ENCODE data around the gene ALDH8A1.

ALDH8A1 gene

GRCh38 chr6:134949927-134950326 lies at the start of gene ALDH8A1:
ALDH8A1 (minus strand) TSS chr6:134950101; CDS start chr6:134950053, 48 bp downstream.
- DNase-seq (ENCODE audit: low read depth in 2 of 2), result no peak

- no peak for DNase-seq (ENCODE audit: low read depth in 2 of 2)
Measured at GRCh38 chr6:134999107-134999506, 49.2 kb upstream of the ALDH8A1 start.

GRCh38 chr6:134997133-134997995 lies 47.5 kb upstream of the ALDH8A1 start:
- no peak for DNase-seq (ENCODE audit: low read depth in 2 of 2)

- no peak for DNase-seq (ENCODE audit: low read depth in 2 of 2)
Measured at GRCh38 chr6:134995536-134995935, 45.6 kb upstream of the ALDH8A1 start.

GRCh38 chr6:134994431-134994830 lies 44.5 kb upstream of the ALDH8A1 start:
- no peak for DNase-seq (ENCODE audit: low read depth in 2 of 2)

- DNase-seq (ENCODE audit: low read depth in 2 of 2), result no peak
Measured at GRCh38 chr6:134992155-134992554, 42.3 kb upstream of the ALDH8A1 start.

- no peak for DNase-seq (ENCODE audit: low read depth in 2 of 2)
Measured at GRCh38 chr6:134990262-134990661, 40.4 kb upstream of the ALDH8A1 start.

GRCh38 chr6:134984821-134985220 lies 34.9 kb upstream of the ALDH8A1 start:
- DNase-seq (ENCODE audit: low read depth in 2 of 2), result no peak

GRCh38 chr6:134983823-134984222 lies 33.9 kb upstream of the ALDH8A1 start:
- DNase-seq (ENCODE audit: low read depth in 2 of 2), result no peak

- DNase-seq (ENCODE audit: low read depth in 2 of 2), result no peak
Measured at GRCh38 chr6:134982161-134982560, 32.3 kb upstream of the ALDH8A1 start.

GRCh38 chr6:134980846-134981245 lies 30.9 kb upstream of the ALDH8A1 start:
- no peak for DNase-seq (ENCODE audit: low read depth in 2 of 2)

- peak; percentile 21 to 41 for DNase-seq (ENCODE audit: low read depth in 2 of 2)
Measured at GRCh38 chr6:134979142-134979541, 29.2 kb upstream of the ALDH8A1 start.

- DNase-seq (ENCODE audit: low read depth in 2 of 2), result no peak
Measured at GRCh38 chr6:134974370-134974769, 24.5 kb upstream of the ALDH8A1 start.

GRCh38 chr6:134967711-134968110 lies 17.8 kb upstream of the ALDH8A1 start:
- DNase-seq (ENCODE audit: low read depth in 2 of 2), result no peak

GRCh38 chr6:134964451-134965203 lies 14.7 kb upstream of the ALDH8A1 start:
- DNase-seq (ENCODE audit: low read depth in 2 of 2), result no peak

GRCh38 chr6:134962421-134962820 lies 12.5 kb upstream of the ALDH8A1 start:
- DNase-seq (ENCODE audit: low read depth in 2 of 2), result no peak

- no peak for DNase-seq (ENCODE audit: low read depth in 2 of 2)
Measured at GRCh38 chr6:134961366-134961765, 11.5 kb upstream of the ALDH8A1 start.

- DNase-seq (ENCODE audit: low read depth in 2 of 2), result no peak
Measured at GRCh38 chr6:134959603-134960002, 9.7 kb upstream of the ALDH8A1 start.

- DNase-seq (ENCODE audit: low read depth in 2 of 2), result no peak
Measured at GRCh38 chr6:134956676-134957075, 6.8 kb upstream of the ALDH8A1 start.

- no peak for DNase-seq (ENCODE audit: low read depth in 2 of 2)
Measured at GRCh38 chr6:134956032-134956431, 6.1 kb upstream of the ALDH8A1 start.

- DNase-seq (ENCODE audit: low read depth in 2 of 2), result no peak
Measured at GRCh38 chr6:134954272-134955000, 4.5 kb upstream of the ALDH8A1 start.

Data from stimulated activated CD8-positive, alpha-beta memory T cell treated with anti-CD3 and anti-CD28 coated beads, Interleukin-2, amount 100 ng/mL, for 48 hours (primary cell).